ENCODE data around the gene LRCH1. TPM values are rescaled to one million over a fixed set of nuclear protein-coding genes. Genes with fewer than 3 reads are reported as not detected.

LRCH1 gene
- total RNA-seq, 1 donor from 2014 or later = 2.9 TPM

- Histone ChIP-seq H3K4me2 (no peak overlapping the region), H3K79me2 (ENCODE audit: low read depth) (no peaks in the 10 kb centered on the region), H3K27ac (no peak overlapping the region), H3K27me3 (no peaks in the 10 kb centered on the region), H3K9ac (no peak overlapping the region), H3K4me1 (no peaks in the 10 kb centered on the region), H2AFZ (replicated peaks) (no peak overlapping the region), H4K20me1 (ENCODE audit: low read depth) (no peaks in the 10 kb centered on the region), H3F3A (ENCODE audit: low read depth) (no peaks in the 10 kb centered on the region), H3K9me3 (ENCODE audit: low read depth) (no peaks in the 10 kb centered on the region), H3K36me3 (no peaks in the 10 kb centered on the region), H3K4me3 (no peak overlapping the region)
- Mint-ChIP-seq H3K4me1 (no peaks in the 10 kb centered on the region), H3K27me3 (ENCODE audit: insufficient read depth, low read depth) (peaks cover 3% of the 10 kb centered on the region), H3K27ac (no peak overlapping the region), H3K36me3 (peaks cover 25% of the 10 kb centered on the region), H3K9me3 (no peaks in the 10 kb centered on the region), H3K4me3 (no peak overlapping the region)
- TF ChIP-seq CTCF (IDR thresholded peaks at IDR 0.05) (no peak), EZH2 (IDR thresholded peaks at IDR 0.05) (no peak), EZH2phosphoT487 (IDR thresholded peaks at IDR 0.05) (no peak)
- no peak for DNase-seq (ENCODE audit: low spot score)
Observed at GRCh38 chr13:46747031-46747820, 194.3 kb downstream of the LRCH1 start.

GRCh38 chr13:46748300-46748699 lies 195.3 kb downstream of the LRCH1 start:
- no peak overlapping the region for H3K4me3 Mint-ChIP-seq
- TF ChIP-seq CTCF (IDR thresholded peaks at IDR 0.05) (no peak), EZH2phosphoT487 (IDR thresholded peaks at IDR 0.05) (no peak), EZH2 (IDR thresholded peaks at IDR 0.05) (no peak)

GRCh38 chr13:46749951-46750350 lies 197.0 kb downstream of the LRCH1 start:
- Mint-ChIP-seq H3K9me3 (no peaks in the 10 kb centered on the region), H3K27ac (no peak overlapping the region), H3K36me3 (peaks cover 21% of the 10 kb centered on the region), H3K4me1 (no peaks in the 10 kb centered on the region), H3K27me3 (ENCODE audit: insufficient read depth, low read depth) (peaks cover 2% of the 10 kb centered on the region), H3K4me3 (no peak overlapping the region)
- Histone ChIP-seq H4K20me1 (ENCODE audit: low read depth) (no peaks in the 10 kb centered on the region), H3K27ac (no peak overlapping the region), H3K9ac (no peak overlapping the region), H3F3A (ENCODE audit: low read depth) (no peaks in the 10 kb centered on the region), H3K4me3 (no peak overlapping the region), H3K79me2 (ENCODE audit: low read depth) (no peaks in the 10 kb centered on the region), H2AFZ (replicated peaks) (no peak overlapping the region), H3K9me3 (ENCODE audit: low read depth) (no peaks in the 10 kb centered on the region), H3K4me1 (no peaks in the 10 kb centered on the region), H3K27me3 (no peaks in the 10 kb centered on the region), H3K36me3 (no peaks in the 10 kb centered on the region), H3K4me2 (no peak overlapping the region)
- TF ChIP-seq EZH2phosphoT487 (IDR thresholded peaks at IDR 0.05) = no peak
- DNase-seq (ENCODE audit: low spot score) = no peak

More at GRCh38 chr13:46748300-46748699, 195.3 kb downstream of the LRCH1 start:
- H3K9ac ChIP-seq = no peak overlapping the region
- no peak for DNase-seq (ENCODE audit: low spot score)
- H4K20me1 ChIP-seq (ENCODE audit: low read depth) = no peaks in the 10 kb centered on the region
- no peak overlapping the region for H3K4me3 ChIP-seq
- H3K4me2 ChIP-seq = no peak overlapping the region
- no peaks in the 10 kb centered on the region for H3K9me3 ChIP-seq (ENCODE audit: low read depth)
- H3F3A ChIP-seq (ENCODE audit: low read depth) = no peaks in the 10 kb centered on the region
- Mint-ChIP-seq H3K4me1 (no peaks in the 10 kb centered on the region), H3K9me3 (no peaks in the 10 kb centered on the region), H3K27me3 (ENCODE audit: insufficient read depth, low read depth) (peaks cover 2% of the 10 kb centered on the region), H3K36me3 (peaks cover 25% of the 10 kb centered on the region), H3K27ac (no peak overlapping the region)
- H2AFZ ChIP-seq (replicated peaks) = no peak overlapping the region
- H3K27ac ChIP-seq = no peak overlapping the region
- no peaks in the 10 kb centered on the region for H3K4me1 ChIP-seq
- H3K79me2 ChIP-seq (ENCODE audit: low read depth) = no peaks in the 10 kb centered on the region
- no peaks in the 10 kb centered on the region for H3K27me3 ChIP-seq
- no peaks in the 10 kb centered on the region for H3K36me3 ChIP-seq
